Lower leg skin (tissue), 4 donors: ENCODE measurements around the gene TFDP2. TPM values are rescaled to one million over a fixed set of nuclear protein-coding genes. Genes with fewer than 3 reads are reported as not detected.

Experiments
- DNase-seq, 2 donors: peaks; one replicate each; pipeline ENCODE4 v3.0.0-alpha.2; 2019; ENCODE audit warnings: low spot score in 2 of 2
- H3K4me3 ChIP-seq: fragments of 200-600 bp; sonication (generic); 2 replicates; pipeline ENCODE4 v1.5.1; 2017; ENCODE audit warnings: mild to moderate bottlenecking, low read depth; ENCODE audit not compliant: poor library complexity, severe bottlenecking
- POLR2A ChIP-seq, 2 donors: fragments of 450-650 bp; IDR thresholded peaks; one replicate each; pipeline ENCODE4 v1.6.1; 2016 to 2017; ENCODE audit warnings: antibody characterized with exemption in 2 of 2, mild to moderate bottlenecking in 1 of 2, moderate library complexity in 1 of 2
- WGBS, 2 donors: methylation state at CpG; one replicate each; pipeline ENCODE4 v1.1.5; 2018; 5-methylcytosine and 5-hydroxymethylcytosine counted together
- intact Hi-C: fragments of 100-400 bp; cut with DNase I; formaldehyde crosslinking; loops from one replicate; pipeline ENCODE4 v1.15.0; 2023; ENCODE audit warnings: low total_unique reads
- total RNA-seq, 4 donors: library from RNA; depleted of rRNA; stranded (reverse); fragments of >200 nt; gene quantifications; one replicate each; pipeline ENCODE4 v1.1.0, GENCODE V29; 2016
- TF ChIP-seq, protein P1 (sequence below), 3 donors: fragments of 450-650 bp; IDR thresholded peaks; one replicate each; pipeline ENCODE4 v1.5.1; 2016; ENCODE audit warnings: antibody characterized with exemption in 3 of 3, mild to moderate bottlenecking in 3 of 3, moderate library complexity in 2 of 3

The TFDP2 gene
- total RNA-seq, 4 donors from 2014 or later: 38.6 to 84.7 (median 61.5) TPM

DNA sequence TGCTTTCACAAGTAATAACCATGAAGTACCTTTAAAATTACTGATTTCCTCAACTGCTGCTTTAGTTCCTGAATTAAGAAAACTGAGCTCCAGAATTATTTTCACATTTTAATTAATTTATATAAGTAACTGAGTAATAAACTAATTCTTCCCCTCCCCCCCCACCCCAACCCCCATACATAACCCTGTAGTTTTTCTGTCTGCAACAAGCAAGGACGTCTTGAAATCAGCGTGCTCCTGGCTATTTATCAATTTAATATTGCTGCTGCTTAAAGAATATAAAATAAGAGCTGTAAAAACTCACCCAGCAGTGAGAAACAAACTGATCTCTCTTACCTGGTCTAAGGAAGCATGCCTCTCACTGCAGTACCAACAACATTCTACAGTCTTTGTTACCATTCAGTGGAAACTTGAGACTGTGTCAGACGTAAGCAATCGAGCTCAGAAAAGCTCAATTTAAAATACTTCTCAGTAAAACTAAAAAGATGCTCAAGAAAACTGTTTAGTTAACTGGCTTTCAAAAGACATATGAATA is 121.0 kb downstream of the TFDP2 start:
- TF ChIP-seq, protein P1, sequence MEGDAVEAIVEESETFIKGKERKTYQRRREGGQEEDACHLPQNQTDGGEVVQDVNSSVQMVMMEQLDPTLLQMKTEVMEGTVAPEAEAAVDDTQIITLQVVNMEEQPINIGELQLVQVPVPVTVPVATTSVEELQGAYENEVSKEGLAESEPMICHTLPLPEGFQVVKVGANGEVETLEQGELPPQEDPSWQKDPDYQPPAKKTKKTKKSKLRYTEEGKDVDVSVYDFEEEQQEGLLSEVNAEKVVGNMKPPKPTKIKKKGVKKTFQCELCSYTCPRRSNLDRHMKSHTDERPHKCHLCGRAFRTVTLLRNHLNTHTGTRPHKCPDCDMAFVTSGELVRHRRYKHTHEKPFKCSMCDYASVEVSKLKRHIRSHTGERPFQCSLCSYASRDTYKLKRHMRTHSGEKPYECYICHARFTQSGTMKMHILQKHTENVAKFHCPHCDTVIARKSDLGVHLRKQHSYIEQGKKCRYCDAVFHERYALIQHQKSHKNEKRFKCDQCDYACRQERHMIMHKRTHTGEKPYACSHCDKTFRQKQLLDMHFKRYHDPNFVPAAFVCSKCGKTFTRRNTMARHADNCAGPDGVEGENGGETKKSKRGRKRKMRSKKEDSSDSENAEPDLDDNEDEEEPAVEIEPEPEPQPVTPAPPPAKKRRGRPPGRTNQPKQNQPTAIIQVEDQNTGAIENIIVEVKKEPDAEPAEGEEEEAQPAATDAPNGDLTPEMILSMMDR (IDR thresholded peaks at IDR 0.05): no peak
- no peak for TF ChIP-seq POLR2A (IDR thresholded peaks at IDR 0.05)
- intact Hi-C loops: no loop called here
- peak in 1 of 2 donors; percentile 30 for DNase-seq
- H3K4me3 ChIP-seq: no peak overlapping the region
- WGBS, 2 donors: 4 to 7% methylated on average over 4 of the region's 4 CpGs

DNA sequence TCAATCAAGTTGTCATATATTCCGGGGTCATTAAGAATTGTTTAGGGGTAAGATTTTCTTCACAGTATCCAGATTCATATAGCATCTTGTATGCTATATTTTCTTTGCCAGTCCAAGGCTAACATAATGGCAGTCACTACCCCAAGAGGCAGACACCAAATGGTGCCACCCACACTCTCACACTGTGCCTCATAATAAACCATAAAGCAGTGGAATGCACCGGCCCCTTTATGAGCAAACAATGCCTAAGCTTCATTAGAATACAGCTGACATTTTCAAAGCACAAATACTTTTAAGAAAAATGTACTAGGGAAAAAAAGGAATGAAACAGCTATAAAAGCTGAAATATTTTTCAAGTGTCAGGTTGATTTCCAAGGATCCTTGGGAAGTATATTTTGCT is 121.6 kb downstream of the TFDP2 start:
- intact Hi-C loops: no loop called here
- 2 to 5% methylated on average over 2 of the region's 2 CpGs for WGBS, 2 donors
- DNase-seq: no peak
- TF ChIP-seq, protein P1 (IDR thresholded peaks at IDR 0.05): no peak
- TF ChIP-seq POLR2A (IDR thresholded peaks at IDR 0.05): no peak
- H3K4me3 ChIP-seq: no peak overlapping the region

DNA sequence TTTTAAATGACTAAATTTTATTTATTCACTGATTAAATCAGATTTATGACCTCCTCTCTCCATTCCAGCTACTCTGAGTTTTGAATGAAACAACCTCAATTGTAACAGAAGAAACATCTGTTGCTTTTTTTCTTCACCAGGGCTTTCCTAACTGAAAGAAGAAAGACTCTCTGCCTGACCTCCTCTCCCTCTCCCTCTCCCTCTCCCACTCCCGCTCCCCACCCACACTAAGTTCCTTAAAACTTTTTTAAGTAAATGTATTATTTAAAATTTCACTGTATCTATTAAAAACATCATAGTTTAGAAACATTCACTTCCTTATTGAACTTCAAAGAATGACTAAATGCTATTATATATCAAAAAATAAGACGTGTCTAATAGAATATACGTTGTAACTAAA is 122.0 kb downstream of the TFDP2 start:
- WGBS, 2 donors: 10 to 13% methylated on average over 3 of the region's 3 CpGs
- intact Hi-C loops: no loop called here
- no peak for TF ChIP-seq POLR2A (IDR thresholded peaks at IDR 0.05)
- TF ChIP-seq, protein P1 (IDR thresholded peaks at IDR 0.05): no peak
- no peak overlapping the region for H3K4me3 ChIP-seq
- DNase-seq: no peak

DNA sequence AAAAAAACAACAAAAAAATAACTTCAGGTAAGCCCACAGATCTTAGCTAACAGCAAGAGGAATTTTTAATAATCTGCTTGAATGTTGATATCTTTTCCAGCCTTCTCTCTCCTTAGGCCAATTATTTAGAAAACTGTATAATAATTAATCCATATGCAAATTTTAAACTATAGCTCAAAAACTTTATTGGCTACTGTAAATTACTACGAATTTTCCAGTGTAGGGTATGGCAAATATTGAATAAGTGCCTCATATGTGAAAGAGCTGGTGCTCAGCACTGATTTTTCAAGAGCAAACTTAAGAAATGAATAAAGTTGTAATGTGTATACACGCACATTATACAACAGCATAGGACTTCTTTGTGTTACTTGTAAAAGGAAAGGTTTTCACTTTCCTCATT is 123.0 kb downstream of the TFDP2 start:
- WGBS, 2 donors: 62 to 65% methylated on average over 2 of the region's 2 CpGs
- intact Hi-C loops: no loop called here

DNA sequence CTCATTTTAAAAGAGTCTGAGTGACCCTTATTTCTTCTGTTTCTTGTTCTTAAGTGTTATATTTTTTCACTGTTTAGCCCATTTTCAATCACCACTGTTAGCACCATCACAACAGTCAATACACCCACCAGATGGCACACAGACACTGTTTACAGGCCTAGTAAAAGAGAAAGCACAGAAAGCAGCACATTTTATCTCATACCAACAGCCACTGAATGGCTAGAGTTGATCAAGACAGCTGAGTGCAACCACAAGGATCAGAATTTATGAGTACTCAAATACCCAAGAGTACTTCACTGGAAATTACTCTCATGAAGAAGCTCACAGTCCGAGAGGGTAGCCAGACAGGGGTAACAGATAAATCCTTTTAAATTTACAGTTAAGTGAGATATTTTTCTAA is 127.0 kb downstream of the TFDP2 start:
- intact Hi-C loops: no loop called here
- WGBS, 2 donors: 73 to 77% methylated on average over 1 of the region's 1 CpG
- TF ChIP-seq POLR2A (IDR thresholded peaks at IDR 0.05): no peak
- TF ChIP-seq, protein P1 (IDR thresholded peaks at IDR 0.05): no peak
- no peak overlapping the region for H3K4me3 ChIP-seq
- no peak for DNase-seq

More for the DNA sequence above, 123.0 kb downstream of the TFDP2 start:
- no peak overlapping the region for H3K4me3 ChIP-seq
- DNase-seq: no peak
- TF ChIP-seq, protein P1 (IDR thresholded peaks at IDR 0.05): no peak
- TF ChIP-seq POLR2A (IDR thresholded peaks at IDR 0.05): no peak

DNA sequence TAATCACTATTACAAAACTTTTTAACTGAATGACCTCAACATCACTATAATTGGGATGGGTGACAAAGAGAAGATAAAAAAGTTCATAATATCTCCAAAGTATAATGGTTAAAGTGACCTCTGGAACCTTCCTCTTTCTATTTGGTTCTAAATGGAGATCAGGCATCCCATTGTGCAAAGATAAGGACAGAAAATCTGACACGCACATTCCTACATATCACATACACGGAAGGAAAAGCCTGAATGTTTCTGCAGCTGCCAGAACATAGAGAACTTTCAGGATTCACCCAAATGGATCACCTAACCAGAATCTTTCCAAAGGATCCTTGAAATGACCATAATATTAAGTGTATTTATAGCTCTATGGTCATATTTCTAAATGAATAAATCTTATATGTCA is 128.2 kb downstream of the TFDP2 start:
- H3K4me3 ChIP-seq: no peak overlapping the region
- 73 to 81% methylated on average over 2 of the region's 2 CpGs for whole genome bisulfite sequencing, 2 donors
- intact Hi-C loops: no loop called here
- no peak for DNase-seq
- no peak for TF ChIP-seq POLR2A (IDR thresholded peaks at IDR 0.05)
- TF ChIP-seq, protein P1 (IDR thresholded peaks at IDR 0.05): no peak
